PC-3 (cell line): Measurements from ENCODE around the gene CD48. TPM values are rescaled to one million over a fixed set of nuclear protein-coding genes. Genes with fewer than 3 reads are reported as not detected.

Source experiments
- ATAC-seq: fragments of 200-7000 bp; cut with Tn5 transposase; 2 replicates; pipeline ENCODE4 v1.9.1; 2020; ENCODE audit warnings: mild to moderate bottlenecking, moderate library complexity
- BruUV-seq: library from RNA; stranded (reverse); fragments of 400-500 nt; replicated peaks from 2 replicates; lab custom pipeline; 2021; lab: Mats Ljungman, UMichigan
- CTCF ChIA-PET: fragments of 300-600 bp; sonication (Branson Sonifier 250); formaldehyde crosslinking; loops from one replicate; lab custom pipeline; 2022; ENCODE audit warnings: antibody characterized with exemption; lab: Charles Lee
- POLR2A ChIA-PET: fragments of 300-600 bp; sonication (Branson Sonifier 250); formaldehyde crosslinking; loops from one replicate; lab custom pipeline; 2022; ENCODE audit warnings: antibody characterized with exemption; ENCODE audit not compliant: unreplicated experiment; lab: Charles Lee
- DNase-seq: peaks from one replicate; pipeline ENCODE4 v3.0.0-alpha.2; 2015
- H2AFZ ChIP-seq: fragments of 300-600 bp; sonication (generic); 2 replicates; pipeline ENCODE4 v1.6.0; 2016; ENCODE audit warnings: antibody characterized with exemption, low read length
- H3F3A ChIP-seq: fragments of 300-600 bp; sonication (generic); one replicate; pipeline ENCODE4 v1.6.0; 2017; ENCODE audit warnings: antibody characterized with exemption, low read length, control low read depth, mild to moderate bottlenecking; ENCODE audit not compliant: unreplicated experiment
- H3K27ac ChIP-seq: fragments of 300-600 bp; sonication (generic); 2 replicates; pipeline ENCODE4 v1.5.1; 2016; ENCODE audit warnings: mild to moderate bottlenecking, low read length
- H3K27me3 ChIP-seq: fragments of 300-600 bp; sonication (generic); 2 replicates; pipeline ENCODE4 v1.6.1; 2016; ENCODE audit warnings: low read length, mixed read lengths
- H3K36me3 ChIP-seq: fragments of 300-600 bp; sonication (generic); 2 replicates; pipeline ENCODE4 v1.6.1; 2016; ENCODE audit warnings: low read depth, mixed run types, low read length, mixed read lengths
- H3K4me1 ChIP-seq: fragments of 300-600 bp; sonication (generic); 2 replicates; pipeline ENCODE4 v1.5.1; 2016; ENCODE audit warnings: low read length; ENCODE audit not compliant: insufficient read depth
- H3K4me2 ChIP-seq: fragments of 300-600 bp; sonication (generic); 2 replicates; pipeline ENCODE4 v1.6.0; 2016; ENCODE audit warnings: low read length
- H3K4me3 ChIP-seq: fragments of 300-600 bp; sonication (generic); 2 replicates; pipeline ENCODE4 v1.5.1; 2016; ENCODE audit warnings: mild to moderate bottlenecking, low read length, mixed read lengths
- H3K79me2 ChIP-seq: fragments of 300-600 bp; sonication (generic); 2 replicates; pipeline ENCODE4 v1.6.1; 2017; ENCODE audit warnings: low read length, mixed read lengths
- H3K9ac ChIP-seq: fragments of 300-600 bp; sonication (generic); 2 replicates; pipeline ENCODE4 v1.6.0; 2016; ENCODE audit warnings: mild to moderate bottlenecking, low read length
- H3K9me2 ChIP-seq: fragments of 300-600 bp; sonication (generic); replicated peaks from 2 replicates; pipeline ENCODE4 v1.6.1; 2016; ENCODE audit warnings: mixed run types, low read length, mixed read lengths
- H3K9me3 ChIP-seq: fragments of 300-600 bp; sonication (generic); 2 replicates; pipeline ENCODE4 v1.6.1; 2016; ENCODE audit warnings: low read length, mixed read lengths
- H4K20me1 ChIP-seq: fragments of 300-600 bp; sonication (generic); 2 replicates; pipeline ENCODE4 v1.6.1; 2016; ENCODE audit warnings: low read length, mixed read lengths
- EZH2 ChIP-seq: fragments of 300-600 bp; sonication (generic); IDR thresholded peaks from one replicate; pipeline ENCODE4 v1.6.1; 2017; ENCODE audit warnings: antibody characterized with exemption, mild to moderate bottlenecking, low read length; ENCODE audit not compliant: unreplicated experiment
- EZH2phosphoT487 ChIP-seq: fragments of 300-600 bp; sonication (generic); IDR thresholded peaks from 2 replicates; pipeline ENCODE4 v1.6.1; 2018; ENCODE audit warnings: mild to moderate bottlenecking, antibody characterized with exemption, low read length, borderline replicate concordance
- intact Hi-C: fragments of 100-400 bp; cut with micrococcal nuclease; formaldehyde crosslinking; loops from 2 replicates; pipeline ENCODE4 v1.9.0; 2023
- total RNA-seq: library from RNA; depleted of rRNA; stranded (reverse); fragments of >200 nt; gene quantifications from 2 replicates; pipeline ENCODE4 v1.2.3, GENCODE V29; 2014
- TF ChIP-seq, protein P1 (sequence below): fragments of 300-600 bp; sonication (generic); conservative IDR thresholded peaks from 2 replicates; pipeline ENCODE4 v1.5.1; 2017; ENCODE audit warnings: antibody characterized with exemption, low read depth, mild to moderate bottlenecking, low read length

CD48 gene
- total RNA-seq, 1 experiment from 2014 or later = not detected

GRCh38 chr1:160741612-160742348 lies 30.2 kb upstream of the CD48 start:
- H2AFZ ChIP-seq = no peak overlapping the region
- H3K27ac ChIP-seq = no peak overlapping the region
- intact Hi-C loops = no loop called here
- H4K20me1 ChIP-seq = no peaks in the 10 kb centered on the region
- H3K9me3 ChIP-seq = 0 out of 2 replicates have a peak, but pooled peaks cover 3% of the 10 kb centered on the region
- no peak overlapping the region for H3K9ac ChIP-seq
- no peak overlapping the region for H3K4me3 ChIP-seq
- no peaks in the 10 kb centered on the region for H3K36me3 ChIP-seq
- H3K4me2 ChIP-seq = no peak overlapping the region
- ChIA-PET POLR2A (no interaction called here), CTCF (no interaction called here)
- TF ChIP-seq EZH2 = no peak
- TF ChIP-seq, protein P1, sequence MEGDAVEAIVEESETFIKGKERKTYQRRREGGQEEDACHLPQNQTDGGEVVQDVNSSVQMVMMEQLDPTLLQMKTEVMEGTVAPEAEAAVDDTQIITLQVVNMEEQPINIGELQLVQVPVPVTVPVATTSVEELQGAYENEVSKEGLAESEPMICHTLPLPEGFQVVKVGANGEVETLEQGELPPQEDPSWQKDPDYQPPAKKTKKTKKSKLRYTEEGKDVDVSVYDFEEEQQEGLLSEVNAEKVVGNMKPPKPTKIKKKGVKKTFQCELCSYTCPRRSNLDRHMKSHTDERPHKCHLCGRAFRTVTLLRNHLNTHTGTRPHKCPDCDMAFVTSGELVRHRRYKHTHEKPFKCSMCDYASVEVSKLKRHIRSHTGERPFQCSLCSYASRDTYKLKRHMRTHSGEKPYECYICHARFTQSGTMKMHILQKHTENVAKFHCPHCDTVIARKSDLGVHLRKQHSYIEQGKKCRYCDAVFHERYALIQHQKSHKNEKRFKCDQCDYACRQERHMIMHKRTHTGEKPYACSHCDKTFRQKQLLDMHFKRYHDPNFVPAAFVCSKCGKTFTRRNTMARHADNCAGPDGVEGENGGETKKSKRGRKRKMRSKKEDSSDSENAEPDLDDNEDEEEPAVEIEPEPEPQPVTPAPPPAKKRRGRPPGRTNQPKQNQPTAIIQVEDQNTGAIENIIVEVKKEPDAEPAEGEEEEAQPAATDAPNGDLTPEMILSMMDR = 0 out of 2 replicates have a peak, but pooled peaks have one; percentile 13
- peaks cover 11% of the 10 kb centered on the region for H3K4me1 ChIP-seq
- no TSS peak for BruUV-seq
- no peaks in the 10 kb centered on the region for H3K27me3 ChIP-seq
- DNase-seq = no peak
- ATAC-seq = no peak
- H3K9me2 ChIP-seq = no peaks in the 10 kb centered on the region
- no peaks in the 10 kb centered on the region for H3F3A ChIP-seq
- no peaks in the 10 kb centered on the region for H3K79me2 ChIP-seq

GRCh38 chr1:160741092-160741501 lies 29.5 kb upstream of the CD48 start:
- no peak overlapping the region for H3K4me3 ChIP-seq
- no peak overlapping the region for H2AFZ ChIP-seq
- no TSS peak for BruUV-seq
- no peaks in the 10 kb centered on the region for H3K36me3 ChIP-seq
- intact Hi-C loops = no loop called here
- H3K27me3 ChIP-seq = no peaks in the 10 kb centered on the region
- no peaks in the 10 kb centered on the region for H4K20me1 ChIP-seq
- no peak overlapping the region for H3K27ac ChIP-seq
- TF ChIP-seq EZH2phosphoT487 (no peak), EZH2 (no peak)
- TF ChIP-seq, protein P1 = no peak
- ATAC-seq (no peak), DNase-seq (no peak)
- POLR2A ChIA-PET = no interaction called here
- H3K4me2 ChIP-seq = no peak overlapping the region
- 0 out of 2 replicates have a peak, but pooled peaks cover 4% of the 10 kb centered on the region for H3K9me3 ChIP-seq
- H3F3A ChIP-seq = no peaks in the 10 kb centered on the region
- CTCF ChIA-PET = no interaction called here
- peaks cover 11% of the 10 kb centered on the region for H3K4me1 ChIP-seq
- no peak overlapping the region for H3K9ac ChIP-seq
- H3K9me2 ChIP-seq = no peaks in the 10 kb centered on the region
- no peaks in the 10 kb centered on the region for H3K79me2 ChIP-seq

DNA sequence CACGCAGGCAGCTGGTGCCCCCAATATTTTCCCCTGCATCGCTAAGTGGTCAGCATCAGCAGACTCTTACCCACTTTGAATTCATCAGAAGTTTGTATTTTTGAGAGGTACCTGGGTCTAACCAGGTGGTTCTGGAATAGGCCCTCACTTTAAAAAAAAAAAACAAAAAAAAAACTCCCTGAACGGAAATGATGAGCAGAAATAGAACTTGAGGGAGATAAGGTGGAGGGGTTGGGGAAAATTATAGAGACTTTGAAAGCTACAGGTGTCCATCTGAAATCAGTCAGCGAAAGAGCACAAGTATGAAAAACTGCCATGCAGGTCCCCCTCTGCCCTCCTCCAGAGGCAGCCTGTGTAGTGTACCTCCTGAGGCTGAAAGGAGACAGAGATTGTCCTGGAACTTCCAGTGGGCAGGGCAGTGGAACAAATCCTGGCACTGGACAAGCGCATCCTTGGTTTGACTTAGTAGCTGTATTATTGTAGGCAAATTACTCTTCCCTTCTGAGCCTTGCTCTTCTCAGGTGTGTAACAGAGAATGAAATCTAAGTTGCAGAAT lies 28.6 kb upstream of the CD48 start:
- Histone ChIP-seq H3K36me3 (no peaks in the 10 kb centered on the region), H2AFZ (no peak overlapping the region), H3K9me3 (0 out of 2 replicates have a peak, but pooled peaks cover 4% of the 10 kb centered on the region), H4K20me1 (no peaks in the 10 kb centered on the region), H3K79me2 (no peaks in the 10 kb centered on the region), H3K27ac (no peak overlapping the region), H3F3A (no peaks in the 10 kb centered on the region), H3K4me2 (no peak overlapping the region), H3K4me1 (peaks cover 11% of the 10 kb centered on the region), H3K27me3 (no peaks in the 10 kb centered on the region), H3K9me2 (no peaks in the 10 kb centered on the region), H3K4me3 (no peak overlapping the region), H3K9ac (no peak overlapping the region)
- TF ChIP-seq EZH2 (no peak), EZH2phosphoT487 (no peak)
- TF ChIP-seq, protein P1 = no peak
- ATAC-seq = no peak
- intact Hi-C loops = no loop called here
- ChIA-PET POLR2A (no interaction called here), CTCF (no interaction called here)
- DNase-seq = no peak
- no TSS peak for BruUV-seq
